ENCODE measurements around the gene CBX8. TPM values are rescaled to one million over a fixed set of nuclear protein-coding genes. Genes with fewer than 3 reads are reported as not detected.

The CBX8 gene
- total and polyA plus RNA-seq, 2 of the 13 experiments (the other 11 are each of a cell fraction or from before 2014, with no cell fraction given), result 0.34 to 12.6 TPM

GRCh38 chr17:79760197-79760906, 36.5 kb downstream of the CBX8 start:
- ChIA-PET CTCF (ENCODE audit: low intra/inter-chr PET ratio, low total read pairs) (no interaction called here), POLR2A (interaction anchor here (0.7 to 2.2 kb wide), 9 partner anchors 9 to 233 kb away, joined by 3 to 20 read pairs (median 4); partner anchors contain the start of gene CBX8)
- TF ChIP-seq GMEB2 (CRISPR knock-in tag; IDR thresholded peaks at IDR 0.05; ENCODE audit: low read depth) (no peak), FIP1L1 (IDR thresholded peaks at IDR 0.05; ENCODE audit: borderline replicate concordance, insufficient read depth, low read depth, low read length) (no peak), XRCC5 (optimal IDR thresholded peaks at IDR 0.05; ENCODE audit: low read length) (peak; percentile 70), ZNF34 (CRISPR knock-in tag; IDR thresholded peaks at IDR 0.05; ENCODE audit: borderline replicate concordance) (peak; percentile 93; the same call in 1 of the 2 replicates), ZBTB7A (CRISPR knock-in tag; IDR thresholded peaks at IDR 0.05) (peak; percentile 99), PCBP2 (optimal IDR thresholded peaks at IDR 0.05; ENCODE audit: low read depth, low read length, poor library complexity, severe bottlenecking) (no peak), HIC2 (CRISPR knock-in tag; IDR thresholded peaks at IDR 0.05; ENCODE audit: low read depth) (peak; percentile 99), CC2D1A (CRISPR knock-in tag; IDR thresholded peaks at IDR 0.05) (no peak; the same call in 1 of the 2 replicates), ZNF670 (CRISPR knock-in tag; IDR thresholded peaks at IDR 0.05; ENCODE audit: borderline replicate concordance) (peak; percentile 27; the same call in 1 of the 2 replicates), TAF1 (CRISPR knock-in tag; IDR thresholded peaks at IDR 0.05) (peak; percentile 46; the same call in 1 of the 2 replicates), HOXA3 (CRISPR knock-in tag; IDR thresholded peaks at IDR 0.05) (peak; percentile 88; the same call in 1 of the 2 replicates), AFF4 (CRISPR knock-in tag; IDR thresholded peaks at IDR 0.05) (no peak), ZNF253 (CRISPR knock-in tag; IDR thresholded peaks at IDR 0.05; ENCODE audit: borderline replicate concordance) (peak; percentile 78; the same call in 1 of the 2 replicates), HCFC1 (IDR thresholded peaks at IDR 0.05; ENCODE audit: low read depth, low read length) (0 out of 2 replicates have a peak, but pooled peaks have one; percentile 9), ZNF562 (CRISPR knock-in tag; IDR thresholded peaks at IDR 0.05; ENCODE audit: borderline replicate concordance) (no peak), HNRNPH1 (optimal IDR thresholded peaks at IDR 0.05; ENCODE audit: low read depth, low read length) (no peak)

More at GRCh38 chr17:79760197-79760906, 36.5 kb downstream of the CBX8 start:
- peaks cover 0 to 3% of the 10 kb centered on the region in 2 experiments; a peak in 2 of 5 replicates for H3K27me3 ChIP-seq (ENCODE audit: control insufficient read depth in 1 of 2, insufficient read depth in 2 of 2, low read length in 2 of 2)
- peak overlapping the region; percentile 12 for H2AFZ ChIP-seq (ENCODE audit: low read length)
- no peaks in the 10 kb centered on the region for H4K20me1 ChIP-seq (ENCODE audit: insufficient read depth, low read length)
- peak overlapping the region; percentile 88 for H3K4me2 ChIP-seq (ENCODE audit: low read depth, low read length)
- no peaks in the 10 kb centered on the region for H3K9me3 ChIP-seq (ENCODE audit: low read length)
- H3K4me3 ChIP-seq (replicated peaks in 1 of 3; ENCODE audit: insufficient read depth in 1 of 3, low read depth in 2 of 3, low read length in 3 of 3), result peak overlapping the region in 2 of 3 experiments; percentile 4 to 61; a peak in 4 of 6 replicates
- BruUV-seq (replicated peaks), result TSS peak; percentile 96
- peak overlapping the region; percentile 81 for H3K27ac ChIP-seq (ENCODE audit: extremely low read length, insufficient read depth, low read length)
- peaks cover 56% of the 10 kb centered on the region for H3K4me1 ChIP-seq (ENCODE audit: insufficient read depth, low read length)
- intact Hi-C loops (cut with micrococcal nuclease; ENCODE audit: unreplicated experiment) (no loop called here), in situ Hi-C loops (cut with HindIII; ENCODE audit: extremely low pct_ligation_motif_present, low pct_unique_long_range_greater_than_20kb) (no loop called here)
- WGBS (ENCODE audit: low lambda C conversion rate), result 30% methylated on average over 17 of the region's 21 CpGs
- H3K9ac ChIP-seq (ENCODE audit: insufficient read depth, low read depth, low read length), result peak overlapping the region; percentile 72
- ATAC-seq (peak; percentile 90), FAIRE-seq (peak; percentile 82), DNase-seq (ENCODE audit: low spot score) (peak; percentile 86)
- H3K79me2 ChIP-seq (ENCODE audit: insufficient read depth, low read length), result no peaks in the 10 kb centered on the region
- H3K36me3 ChIP-seq (replicated peaks in 1 of 2; ENCODE audit: control insufficient read depth in 1 of 2, insufficient read depth in 2 of 2, low read length in 2 of 2), result no peaks in the 10 kb centered on the region

Measured in HepG2 (cell line).